Liver (tissue), 9 donors: Measurements from ENCODE around the gene CBL. TPM values are rescaled to one million over a fixed set of nuclear protein-coding genes. Genes with fewer than 3 reads are reported as not detected.

ENCODE experiments used
- DNase-seq: peaks from one replicate; pipeline ENCODE4 v3.0.0-alpha.2; 2017; ENCODE audit warnings: low spot score
- H3K27ac ChIP-seq, 2 donors: one replicate each; pipeline ENCODE4 v1.7.0; 2013; ENCODE audit warnings: inconsistent platforms in 2 of 2, low read length in 2 of 2, control low read depth in 1 of 2, low read depth in 1 of 2, mild to moderate bottlenecking in 1 of 2
- H3K27me3 ChIP-seq, 4 donors: one replicate each; pipeline versions ENCODE4 v1.6.1 to v1.7.0; 2013; ENCODE audit warnings: low read length in 3 of 4, inconsistent platforms in 1 of 4, mild to moderate bottlenecking in 1 of 4, moderate library complexity in 1 of 4; ENCODE audit not compliant: control insufficient read depth in 4 of 4, insufficient read depth in 4 of 4
- H3K36me3 ChIP-seq, 4 donors: one replicate each; pipeline versions ENCODE4 v1.6.1 to v1.7.0; 2013; ENCODE audit warnings: low read length in 3 of 4, mild to moderate bottlenecking in 3 of 4, low read depth in 1 of 4, moderate library complexity in 1 of 4; ENCODE audit not compliant: control insufficient read depth in 4 of 4, insufficient read depth in 3 of 4
- H3K4me1 ChIP-seq, 4 donors: one replicate each; pipeline versions ENCODE4 v1.6.1 to v1.7.0; 2013; ENCODE audit warnings: low read length in 3 of 4, mild to moderate bottlenecking in 3 of 4, moderate library complexity in 1 of 4; ENCODE audit not compliant: control insufficient read depth in 4 of 4, insufficient read depth in 4 of 4
- H3K4me3 ChIP-seq, 3 donors: one replicate each; pipeline versions ENCODE4 v1.6.1 to v1.7.0; 2013; ENCODE audit warnings: low read length in 3 of 3, control low read depth in 1 of 3, low read depth in 1 of 3, mild to moderate bottlenecking in 1 of 3
- H3K9ac ChIP-seq, 2 donors: one replicate each; pipeline ENCODE4 v1.7.0; 2013; ENCODE audit warnings: low read length in 2 of 2, mild to moderate bottlenecking in 2 of 2, moderate library complexity in 2 of 2, control low read depth in 1 of 2, low read depth in 1 of 2
- H3K9me3 ChIP-seq, 4 donors: one replicate each; pipeline versions ENCODE4 v1.6.1 to v1.7.0; 2013; ENCODE audit warnings: low read length in 3 of 4; ENCODE audit not compliant: control insufficient read depth in 4 of 4
- EGR1 ChIP-seq, 2 donors: IDR thresholded peaks; 2 replicates each; pipeline ENCODE4 v1.6.1; 2016 to 2018; ENCODE audit warnings: antibody characterized with exemption in 2 of 2, low read depth in 2 of 2
- FOXA1 ChIP-seq: IDR thresholded peaks from 2 replicates; pipeline ENCODE4 v1.6.1; 2016; ENCODE audit warnings: antibody characterized with exemption
- FOXA2 ChIP-seq: IDR thresholded peaks from 2 replicates; pipeline ENCODE4 v1.6.1; 2016; ENCODE audit warnings: antibody characterized with exemption
- GABPA ChIP-seq, 2 donors: IDR thresholded peaks in 1 of 2; conservative IDR thresholded peaks in 1 of 2; 2 replicates each; pipeline ENCODE4 v1.6.1; 2016; ENCODE audit warnings: antibody characterized with exemption in 2 of 2, mild to moderate bottlenecking in 1 of 2, moderate library complexity in 1 of 2
- HNF4A ChIP-seq, 2 donors: conservative IDR thresholded peaks; 2 replicates each; pipeline ENCODE4 v1.6.1; 2016; ENCODE audit warnings: antibody characterized with exemption in 2 of 2, mild to moderate bottlenecking in 2 of 2
- HNF4G ChIP-seq: IDR thresholded peaks from 2 replicates; pipeline ENCODE4 v1.6.1; 2016; ENCODE audit warnings: antibody characterized with exemption
- JUND ChIP-seq, 2 donors: IDR thresholded peaks; 2 replicates each; pipeline ENCODE4 v1.6.1; 2016; ENCODE audit warnings: antibody characterized with exemption in 2 of 2
- NR2F2 ChIP-seq: IDR thresholded peaks from 2 replicates; pipeline ENCODE4 v1.6.1; 2016; ENCODE audit warnings: antibody characterized with exemption
- RAD21 ChIP-seq, 2 donors: IDR thresholded peaks; 2 replicates each; pipeline ENCODE4 v1.6.1; 2016; ENCODE audit warnings: antibody characterized with exemption in 2 of 2, mild to moderate bottlenecking in 2 of 2
- REST ChIP-seq: IDR thresholded peaks from 2 replicates; pipeline ENCODE4 v1.6.1; 2016; ENCODE audit warnings: antibody characterized with exemption, mild to moderate bottlenecking
- RXRA ChIP-seq, 2 donors: IDR thresholded peaks; 2 replicates each; pipeline ENCODE4 v1.6.1; 2017 to 2018; ENCODE audit warnings: antibody characterized with exemption in 2 of 2, mild to moderate bottlenecking in 1 of 2
- SP1 ChIP-seq: IDR thresholded peaks from 2 replicates; pipeline ENCODE4 v1.6.1; 2018; ENCODE audit warnings: antibody characterized with exemption, mild to moderate bottlenecking
- TAF1 ChIP-seq: conservative IDR thresholded peaks from 2 replicates; pipeline ENCODE4 v1.6.1; 2016; ENCODE audit warnings: antibody characterized with exemption, mild to moderate bottlenecking
- YY1 ChIP-seq: IDR thresholded peaks from 2 replicates; pipeline ENCODE4 v1.6.1; 2016; ENCODE audit warnings: antibody characterized with exemption, mild to moderate bottlenecking
- WGBS: extraction: QIAGEN DNeasy Blood & Tissue Kit; methylation state at CpG from one replicate; pipeline ENCODE4 v1.1.7; 2013; 5-methylcytosine and 5-hydroxymethylcytosine counted together
- polyA plus RNA-seq, 2 donors: library from polyadenylated mRNA; stranded (reverse) in 1 of 2; unstranded in 1 of 2; fragments of 200-250 nt in 1 of 2; fragments of >200 nt in 1 of 2; fragmentation: Nextera tagmentation in 1 of 2; extraction: Ambion mirVana in 1 of 2; gene quantifications; one replicate each; pipeline versions ENCODE4 v1.2.1 to v1.2.3, GENCODE V29; 2013 to 2015
- total RNA-seq, 2 donors: library from RNA; depleted of rRNA; stranded (reverse); fragments of >200 nt; gene quantifications; one replicate each; pipeline ENCODE4 v1.2.3, GENCODE V29; 2014
- TF ChIP-seq, protein P1 (sequence below): IDR thresholded peaks from 2 replicates; pipeline ENCODE4 v1.6.1; 2016; ENCODE audit warnings: antibody characterized with exemption
- donor health status: healthy.
- donor health status: healthy.
- donor health status: healthy.
- donor health status: healthy.
- donor health status: healthy.

The CBL gene
- total and polyA plus RNA-seq, 4 donors, result 1.6 to 5.5 (median 3.5) TPM

- no peak for TF ChIP-seq REST
- TF ChIP-seq HNF4G, result no peak
- TF ChIP-seq GABPA (IDR thresholded peaks at IDR 0.05 in 1 of 2, conservative IDR thresholded peaks at IDR 0.05 in 1 of 2), result no peak
Observed at GRCh38 chr11:119300198-119300964, 94.2 kb downstream of the CBL start (continued).

DNA sequence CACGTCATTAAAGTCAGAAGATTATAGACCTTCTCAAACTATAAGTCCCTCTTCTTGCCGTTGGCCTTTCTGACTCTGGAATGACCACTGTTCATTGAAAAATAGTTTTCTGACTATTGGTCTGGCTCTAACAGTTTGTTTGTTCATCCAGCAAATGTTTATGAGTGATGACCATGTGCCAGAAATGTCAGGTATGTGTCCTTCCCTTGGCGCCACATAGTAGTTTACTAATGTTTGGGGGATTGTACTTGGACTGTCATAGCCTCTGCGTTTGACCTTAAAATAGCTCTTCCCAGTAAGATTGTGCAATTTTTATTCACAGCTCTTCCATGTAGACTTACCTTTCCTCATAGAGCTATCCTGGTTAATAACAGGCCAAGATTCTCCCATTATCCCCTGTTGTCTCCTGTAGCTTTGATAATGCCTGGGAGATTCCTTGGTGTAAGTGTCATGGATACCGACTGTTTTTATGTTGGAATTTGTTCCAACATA lies 97.1 kb downstream of the CBL start:
- Histone ChIP-seq H3K4me1 (peaks cover under 1 to 8% (median 5%) of the 10 kb centered on the region in 4 donors), H3K4me3 (no peak overlapping the region), H3K27me3 (no peaks in the 10 kb centered on the region), H3K27ac (no peak overlapping the region), H3K9ac (no peak overlapping the region), H3K36me3 (peaks cover 4 to 32% (median 17%) of the 10 kb centered on the region in 4 donors), H3K9me3 (no peaks in the 10 kb centered on the region)
- no peak for DNase-seq
- no peak for TF ChIP-seq RAD21 (IDR thresholded peaks at IDR 0.05)
- TF ChIP-seq HNF4G, result no peak
- no peak for TF ChIP-seq REST
- TF ChIP-seq GABPA (IDR thresholded peaks at IDR 0.05 in 1 of 2, conservative IDR thresholded peaks at IDR 0.05 in 1 of 2), result no peak
- TF ChIP-seq YY1, result no peak
- TF ChIP-seq JUND (IDR thresholded peaks at IDR 0.05), result no peak
- no peak for TF ChIP-seq TAF1
- no peak for TF ChIP-seq EGR1 (IDR thresholded peaks at IDR 0.05; ENCODE audit: low read depth in 2 of 2)
- TF ChIP-seq SP1, result no peak
- TF ChIP-seq RXRA (IDR thresholded peaks at IDR 0.05), result no peak
- TF ChIP-seq, protein P1, sequence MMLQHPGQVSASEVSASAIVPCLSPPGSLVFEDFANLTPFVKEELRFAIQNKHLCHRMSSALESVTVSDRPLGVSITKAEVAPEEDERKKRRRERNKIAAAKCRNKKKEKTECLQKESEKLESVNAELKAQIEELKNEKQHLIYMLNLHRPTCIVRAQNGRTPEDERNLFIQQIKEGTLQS, result no peak
- no peak for TF ChIP-seq HNF4A (conservative IDR thresholded peaks at IDR 0.05)
- TF ChIP-seq FOXA2, result no peak
- no peak for TF ChIP-seq FOXA1
- no peak for TF ChIP-seq NR2F2
- 80% methylated on average over 5 of the region's 5 CpGs for WGBS
